Right lobe of liver (tissue), 6 donors: ENCODE results near the gene HNRNPA2B1. TPM values are rescaled to one million over a fixed set of nuclear protein-coding genes. Genes with fewer than 3 reads are reported as not detected.

Source experiments
- ATAC-seq, 4 donors: fragments of 200-7000 bp; cut with Tn5 transposase; one replicate each; pipeline ENCODE4 v1.9.1; 2020; ENCODE audit warnings: mild to moderate bottlenecking in 4 of 4, moderate library complexity in 4 of 4
- DNase-seq, 3 donors: peaks; one replicate each; pipeline ENCODE4 v3.0.0-alpha.2; 2020
- H3K27ac ChIP-seq, 3 donors: fragments of 200-600 bp; one replicate each; pipeline ENCODE4 v1.8.0; 2022
- H3K27me3 ChIP-seq, 2 donors: fragments of 200-600 bp; one replicate each; pipeline ENCODE4 v1.8.0; 2022
- H3K36me3 ChIP-seq, 4 donors: fragments of 200-600 bp; sonication (generic) in 1 of 4; one replicate each; pipeline versions ENCODE4 v1.5.1 to v1.8.0; 2017 to 2022; ENCODE audit warnings: control low read depth in 1 of 4
- H3K4me1 ChIP-seq, 4 donors: fragments of 200-600 bp; sonication (generic) in 1 of 4; one replicate each; pipeline versions ENCODE4 v1.5.1 to v1.8.0; 2017 to 2022; ENCODE audit warnings: control low read depth in 1 of 4
- H3K4me3 ChIP-seq, 3 donors: fragments of 200-600 bp; one replicate each; pipeline ENCODE4 v1.8.0; 2022
- H3K9me3 ChIP-seq, 4 donors: fragments of 200-600 bp; sonication (generic) in 1 of 4; one replicate each; pipeline versions ENCODE4 v1.5.1 to v1.8.0; 2017 to 2022; ENCODE audit warnings: control low read depth in 1 of 4
- POLR2A ChIP-seq: fragments of 450-650 bp; IDR thresholded peaks from one replicate; pipeline ENCODE4 v1.6.1; 2017; ENCODE audit warnings: antibody characterized with exemption, mild to moderate bottlenecking
- WGBS: methylation state at CpG from one replicate; pipeline ENCODE4 v1.1.6; 2018; ENCODE audit warnings: low coverage, low lambda C conversion rate; ENCODE audit not compliant: insufficient coverage; ENCODE audit errors: missing lambda C conversion rate; 5-methylcytosine and 5-hydroxymethylcytosine counted together
- intact Hi-C, 2 donors: fragments of 100-400 bp; cut with DNase I; formaldehyde crosslinking; loops; one replicate each; pipeline versions ENCODE4 v1.11.2 to v1.14.1; 2022
- total RNA-seq, 6 experiments: library from RNA; depleted of rRNA in 2 of 6; stranded (reverse); fragments of >200 nt in 2 of 6; fragmentation: NEBNext Ultra II Directional in 3 of 6; extraction: Animal tissue kit (Norgen Biotek cat#: 25700) in 3 of 6; gene quantifications; one replicate each; pipeline versions ENCODE4 v1.1.0 to v1.2.4, GENCODE V29; 2016 to 2023
- TF ChIP-seq, protein P1 (sequence below), 4 donors: fragments of 200-600 bp in 3 of 4; fragments of 450-650 bp in 1 of 4; IDR thresholded peaks; one replicate each; pipeline versions ENCODE4 v1.5.1 to v1.8.0; 2016 to 2022; ENCODE audit warnings: antibody characterized with exemption in 4 of 4, mild to moderate bottlenecking in 2 of 4
- donor health status: DM: no; HTN: yes; CAD: no.
- donor health status: DM: no; HTN: no; CAD: no.
- donor health status: DM: no; HTN: no; CAD: no.
- donor health status: DM: no; HTN: yes; CAD: no.
- donor health status: DM: no; HTN: yes; CAD: no.

Gene HNRNPA2B1
- total RNA-seq, 6 experiments from 2014 or later = 93.5 to 252 (median 165) TPM

DNA sequence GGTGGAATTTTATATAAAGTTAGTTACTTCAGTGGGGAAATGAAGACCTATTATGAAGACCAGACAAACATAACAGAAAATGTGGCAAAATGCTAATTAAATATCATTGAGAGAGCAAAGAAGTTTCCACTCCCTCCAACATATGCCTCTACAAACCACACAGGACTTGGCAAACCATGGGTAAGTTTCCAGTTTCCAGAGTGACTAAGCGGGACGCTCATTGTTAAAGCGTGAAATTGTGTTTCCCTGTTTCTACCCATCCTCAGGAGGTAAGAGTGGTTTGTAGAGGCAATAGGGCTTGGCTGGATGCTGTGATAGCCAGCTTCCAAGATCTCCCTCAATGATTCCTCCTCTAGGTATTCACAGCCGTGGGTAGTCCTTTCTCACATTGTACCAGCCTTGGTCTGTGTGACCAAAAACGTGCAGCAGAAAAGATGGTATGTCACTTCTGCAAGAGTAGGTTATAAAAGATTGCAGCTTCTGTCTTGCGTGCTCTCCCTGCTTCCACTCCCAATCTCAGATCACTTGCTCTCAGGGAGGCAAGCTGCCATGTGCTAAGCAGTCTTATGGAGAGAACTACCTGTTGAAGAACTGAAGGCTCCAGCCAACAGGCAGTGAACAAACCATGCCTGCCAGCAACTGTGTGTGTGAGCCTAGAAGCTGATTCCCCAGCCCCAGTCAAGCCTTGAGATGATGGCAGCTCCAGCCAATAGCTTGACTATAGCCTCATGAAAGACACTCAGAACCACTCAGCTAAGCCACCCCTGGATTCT, 36.7 kb upstream of the HNRNPA2B1 start:
- H3K27me3 ChIP-seq = no peaks in the 10 kb centered on the region
- no peak overlapping the region for H3K27ac ChIP-seq
- TF ChIP-seq, protein P1, sequence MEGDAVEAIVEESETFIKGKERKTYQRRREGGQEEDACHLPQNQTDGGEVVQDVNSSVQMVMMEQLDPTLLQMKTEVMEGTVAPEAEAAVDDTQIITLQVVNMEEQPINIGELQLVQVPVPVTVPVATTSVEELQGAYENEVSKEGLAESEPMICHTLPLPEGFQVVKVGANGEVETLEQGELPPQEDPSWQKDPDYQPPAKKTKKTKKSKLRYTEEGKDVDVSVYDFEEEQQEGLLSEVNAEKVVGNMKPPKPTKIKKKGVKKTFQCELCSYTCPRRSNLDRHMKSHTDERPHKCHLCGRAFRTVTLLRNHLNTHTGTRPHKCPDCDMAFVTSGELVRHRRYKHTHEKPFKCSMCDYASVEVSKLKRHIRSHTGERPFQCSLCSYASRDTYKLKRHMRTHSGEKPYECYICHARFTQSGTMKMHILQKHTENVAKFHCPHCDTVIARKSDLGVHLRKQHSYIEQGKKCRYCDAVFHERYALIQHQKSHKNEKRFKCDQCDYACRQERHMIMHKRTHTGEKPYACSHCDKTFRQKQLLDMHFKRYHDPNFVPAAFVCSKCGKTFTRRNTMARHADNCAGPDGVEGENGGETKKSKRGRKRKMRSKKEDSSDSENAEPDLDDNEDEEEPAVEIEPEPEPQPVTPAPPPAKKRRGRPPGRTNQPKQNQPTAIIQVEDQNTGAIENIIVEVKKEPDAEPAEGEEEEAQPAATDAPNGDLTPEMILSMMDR (IDR thresholded peaks at IDR 0.05) = no peak
- no peak for TF ChIP-seq POLR2A
- no peaks in the 10 kb centered on the region for H3K36me3 ChIP-seq
- H3K4me1 ChIP-seq = no peaks in the 10 kb centered on the region
- no peak overlapping the region for H3K4me3 ChIP-seq
- no peak for ATAC-seq
- intact Hi-C loops = no loop called here
- DNase-seq = no peak
- H3K9me3 ChIP-seq = no peaks in the 10 kb centered on the region
- 74% methylated on average over 4 of the region's 6 CpGs for WGBS

DNA sequence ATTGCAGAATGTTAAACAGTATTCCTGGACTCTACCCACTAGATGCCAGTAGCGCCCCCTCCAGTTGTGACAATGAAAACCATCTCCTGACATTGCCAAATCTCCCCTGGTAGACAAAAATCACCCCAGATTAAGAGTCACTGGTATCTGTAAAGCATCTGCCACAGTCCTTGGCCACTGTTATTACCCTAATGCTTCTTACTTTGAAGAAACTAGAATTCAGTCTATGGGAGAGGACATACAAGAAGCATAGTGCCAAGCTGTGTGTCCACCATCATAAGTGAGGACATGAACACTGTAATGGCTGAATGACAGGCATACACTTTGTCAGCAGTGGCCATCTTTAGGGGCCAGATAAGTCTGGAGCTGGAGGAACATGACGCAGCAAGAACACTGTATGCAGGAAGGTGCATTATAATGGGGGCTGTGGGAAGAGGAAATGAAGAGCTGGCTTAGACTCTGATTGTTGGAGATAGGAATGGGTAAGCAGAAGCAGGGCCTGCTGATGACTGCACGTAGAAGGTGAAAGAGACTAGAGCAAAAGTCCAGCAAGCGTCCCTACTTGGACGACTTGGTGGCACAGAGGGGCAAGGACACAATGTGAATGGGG, 33.5 kb upstream of the HNRNPA2B1 start:
- DNase-seq (no peak), ATAC-seq (no peak)
- Histone ChIP-seq H3K36me3 (no peaks in the 10 kb centered on the region), H3K4me1 (no peaks in the 10 kb centered on the region), H3K9me3 (no peaks in the 10 kb centered on the region), H3K27me3 (no peaks in the 10 kb centered on the region), H3K27ac (no peak overlapping the region), H3K4me3 (no peak overlapping the region)
- intact Hi-C loops = no loop called here
- WGBS = 52% methylated on average over 5 of the region's 5 CpGs
- TF ChIP-seq, protein P1 (IDR thresholded peaks at IDR 0.05) = no peak
- no peak for TF ChIP-seq POLR2A

DNA sequence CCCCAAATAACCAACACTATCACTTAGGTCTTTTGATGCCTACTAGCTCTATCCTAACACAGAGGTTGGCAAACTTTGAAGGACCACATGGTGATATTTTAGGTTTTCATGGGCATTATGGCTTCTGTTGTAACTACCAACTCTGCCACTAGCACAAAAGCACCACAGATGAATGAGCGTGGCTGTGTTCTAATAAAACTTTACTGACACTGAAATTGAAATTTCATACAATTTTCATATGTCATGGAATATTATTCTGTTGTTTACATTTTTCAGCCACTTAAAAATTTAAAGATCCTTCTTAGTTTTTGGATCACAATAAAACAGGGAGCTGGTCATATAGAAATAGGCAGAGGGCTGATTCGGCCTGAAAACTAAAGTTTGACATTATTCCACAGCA, 27.4 kb upstream of the HNRNPA2B1 start:
- intact Hi-C loops = no loop called here
- Histone ChIP-seq H3K4me1 (no peaks in the 10 kb centered on the region), H3K4me3 (no peak overlapping the region), H3K27ac (no peak overlapping the region), H3K9me3 (no peaks in the 10 kb centered on the region), H3K36me3 (no peaks in the 10 kb centered on the region), H3K27me3 (no peaks in the 10 kb centered on the region)
- ATAC-seq (no peak), DNase-seq (no peak)
- WGBS = 87% methylated on average over 2 of the region's 2 CpGs
- no peak for TF ChIP-seq POLR2A

DNA sequence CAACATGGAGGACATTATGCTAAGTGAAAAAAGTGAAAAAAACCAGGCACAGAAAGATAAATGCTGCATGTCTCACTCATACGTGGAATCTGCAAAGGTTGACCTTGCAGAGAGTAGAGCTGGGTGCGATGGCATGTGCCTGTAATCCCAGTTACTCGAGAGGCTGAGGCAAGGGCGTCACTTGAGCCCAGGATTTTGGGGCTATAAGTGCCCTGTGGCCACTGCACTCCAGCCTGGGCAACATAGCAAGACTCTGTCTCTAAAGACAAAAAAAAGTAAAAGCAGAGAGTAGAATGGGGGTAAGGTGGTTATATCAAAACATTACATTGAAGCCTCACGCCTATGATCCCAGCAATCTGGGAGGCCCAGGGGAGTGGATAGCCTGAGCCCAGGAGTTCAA, 23.8 kb upstream of the HNRNPA2B1 start:
- Histone ChIP-seq H3K4me3 (no peak overlapping the region), H3K4me1 (no peaks in the 10 kb centered on the region), H3K9me3 (no peaks in the 10 kb centered on the region), H3K36me3 (no peaks in the 10 kb centered on the region), H3K27me3 (no peaks in the 10 kb centered on the region), H3K27ac (no peak overlapping the region)
- intact Hi-C loops = no loop called here
- ATAC-seq (no peak), DNase-seq (no peak)
- 51% methylated on average over 3 of the region's 5 CpGs for WGBS
- TF ChIP-seq, protein P1 (IDR thresholded peaks at IDR 0.05) = no peak
- TF ChIP-seq POLR2A = no peak

DNA sequence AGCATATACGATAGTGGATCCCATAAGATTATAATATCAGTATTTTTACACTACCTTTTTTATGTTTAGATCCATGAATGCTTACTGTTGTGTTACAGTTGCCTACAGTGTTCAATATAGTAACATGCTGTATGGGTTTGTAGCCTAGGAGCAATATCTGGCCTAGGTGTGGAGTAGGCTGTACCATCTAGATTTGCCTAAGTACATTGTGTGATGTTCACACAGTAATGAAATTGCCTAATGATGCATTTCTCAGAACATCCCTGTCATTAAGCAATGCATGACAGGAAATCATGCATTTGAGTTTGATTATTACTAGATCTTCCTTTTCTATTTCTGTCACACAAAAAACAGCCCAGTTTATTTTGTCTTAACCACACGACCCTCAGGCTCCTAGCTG, 15.5 kb upstream of the HNRNPA2B1 start:
- intact Hi-C loops = no loop called here
- Histone ChIP-seq H3K9me3 (no peaks in the 10 kb centered on the region), H3K27me3 (no peaks in the 10 kb centered on the region), H3K4me3 (no peak overlapping the region), H3K27ac (no peak overlapping the region), H3K4me1 (peaks cover 0 to 12% (median 0%) of the 10 kb centered on the region in 4 donors), H3K36me3 (peaks cover 0 to 14% (median 6%) of the 10 kb centered on the region in 4 donors)
- DNase-seq (no peak), ATAC-seq (peak; percentile 25 to 88 (median 68))
- TF ChIP-seq, protein P1 (IDR thresholded peaks at IDR 0.05) = no peak
- TF ChIP-seq POLR2A = no peak
- WGBS = 51% methylated on average over 2 of the region's 2 CpGs
